GM18511 (cell line): Measurements from ENCODE around the gene TRAPPC4.
"Not testable (repeated sequence)": the region's sequence is repeated elsewhere in the genome, so short reads cannot be mapped to it uniquely, and the experiment has no call there.

Experiments used
- ATAC-seq: cut with Tn5 transposase; IDR thresholded peaks from one replicate; pipeline ENCODE4 v1.9.1; 2021; ENCODE audit warnings: mild to moderate bottlenecking, moderate library complexity; ENCODE audit not compliant: unreplicated experiment

The TRAPPC4 gene, protein sequence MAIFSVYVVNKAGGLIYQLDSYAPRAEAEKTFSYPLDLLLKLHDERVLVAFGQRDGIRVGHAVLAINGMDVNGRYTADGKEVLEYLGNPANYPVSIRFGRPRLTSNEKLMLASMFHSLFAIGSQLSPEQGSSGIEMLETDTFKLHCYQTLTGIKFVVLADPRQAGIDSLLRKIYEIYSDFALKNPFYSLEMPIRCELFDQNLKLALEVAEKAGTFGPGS

DNA sequence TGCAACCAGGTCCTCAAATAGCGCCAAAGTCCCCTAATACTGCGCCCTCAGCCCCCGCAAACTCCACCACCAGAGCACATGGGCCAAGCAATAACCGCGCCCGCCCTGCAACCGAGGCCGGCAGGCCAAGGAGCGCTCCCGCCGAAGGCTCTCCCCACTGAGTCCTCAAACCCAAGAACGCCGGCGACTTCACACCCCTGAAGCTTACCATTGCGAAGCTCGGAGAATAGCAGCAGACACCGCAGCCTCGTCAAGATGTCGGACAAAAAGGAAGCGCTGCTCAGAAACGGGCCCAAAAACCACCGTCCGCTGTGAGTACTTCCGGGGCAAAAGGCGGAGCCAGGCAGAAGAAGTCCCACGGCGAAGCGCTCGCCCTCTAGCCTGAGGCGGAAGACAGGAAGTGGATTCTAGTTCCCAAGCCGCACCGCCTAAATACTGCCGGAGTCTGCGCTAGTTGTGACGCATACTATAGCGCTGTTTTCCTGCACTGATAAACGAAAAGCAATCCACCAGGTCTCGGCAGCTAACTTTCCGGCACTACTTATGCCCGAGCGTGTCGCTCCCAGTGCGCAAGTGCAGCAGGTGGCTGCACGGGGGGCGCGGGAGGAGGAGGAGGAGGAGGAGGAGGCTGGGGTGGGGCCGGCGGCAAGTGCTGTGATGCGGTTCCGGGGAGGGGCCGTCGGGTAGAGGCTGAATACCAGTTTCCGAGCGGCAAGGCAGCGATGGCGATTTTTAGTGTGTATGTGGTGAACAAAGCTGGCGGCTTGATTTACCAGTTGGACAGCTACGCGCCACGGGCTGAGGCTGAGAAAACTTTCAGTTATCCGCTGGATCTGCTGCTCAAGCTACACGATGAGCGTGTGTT lies at the start of gene TRAPPC4, which contains the start of gene RPS25:
TRAPPC4 (plus strand) TSS at position 693 of the 865 bp plus-strand sequence; CDS start at position 723, 30 bp downstream.
RPS25 (minus strand) TSS at position 270 of the 865 bp plus-strand sequence; CDS start at position 211, 59 bp downstream.
- ATAC-seq, result peak; percentile 94

DNA sequence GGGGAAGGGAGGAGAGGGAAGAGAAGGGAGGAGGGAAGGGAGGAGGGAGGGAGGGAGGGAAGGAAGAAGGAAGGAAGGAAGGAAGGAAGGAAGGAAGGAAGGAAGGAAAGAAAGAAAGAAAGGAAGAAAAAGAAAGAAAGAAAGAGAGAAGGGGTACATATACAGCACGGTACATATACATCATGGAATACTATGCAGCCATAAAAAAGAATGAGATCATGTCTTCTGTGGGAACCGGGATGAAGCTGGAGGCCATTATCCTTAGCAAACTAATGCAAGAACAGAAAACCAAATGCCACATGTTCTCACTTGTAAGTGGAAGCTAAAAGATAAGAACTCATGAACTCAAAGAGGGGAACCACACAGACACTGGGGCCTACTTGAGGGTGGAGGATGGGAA lies 49.1 kb upstream of the TRAPPC4 start:
- not testable (repeated sequence) for ATAC-seq

DNA sequence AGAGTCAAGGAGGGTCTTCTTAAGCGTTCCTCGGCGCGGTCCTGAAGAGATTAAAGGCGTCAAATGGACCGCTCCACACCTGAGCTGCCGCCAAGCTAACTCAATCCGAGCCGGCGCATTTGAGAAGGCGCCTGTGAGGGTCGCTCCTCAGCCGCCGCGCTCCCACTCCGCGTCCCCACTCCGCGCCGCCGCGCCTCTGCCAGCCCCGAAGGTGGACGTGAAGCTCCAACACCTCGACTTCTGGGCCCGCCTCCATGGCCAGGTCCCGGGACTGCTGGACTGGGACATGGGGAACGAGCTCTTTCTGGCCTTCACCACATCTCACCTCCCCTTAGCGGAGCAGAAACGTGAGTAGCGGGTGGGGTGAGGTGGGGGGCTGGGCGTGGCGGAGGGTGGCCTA lies 46.9 kb upstream of the TRAPPC4 start, which contains the start of gene FOXR1:
FOXR1 (plus strand) TSS at position 116 of the 400 bp plus-strand sequence; CDS start at position 287, 171 bp downstream.
- ATAC-seq, result no peak

DNA sequence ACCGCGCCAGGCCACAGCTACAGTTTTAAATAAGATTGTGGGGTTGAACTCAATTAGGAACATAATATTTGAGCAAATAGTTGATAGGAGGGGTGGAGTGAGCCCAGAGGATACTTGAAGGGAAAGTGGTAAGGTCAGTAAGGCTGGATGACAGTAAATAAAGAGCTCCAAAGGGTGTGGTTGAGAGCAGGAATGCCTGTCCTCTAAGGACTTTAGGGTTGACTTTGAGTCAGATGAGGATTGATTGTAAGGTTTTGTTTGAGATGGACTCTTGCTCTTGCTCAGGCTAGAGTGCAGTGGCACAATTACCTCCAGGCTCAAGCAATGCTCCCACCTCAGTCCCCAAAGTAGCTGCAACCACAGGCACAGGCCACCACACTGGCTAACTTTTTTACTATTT lies 44.6 kb upstream of the TRAPPC4 start:
- no peak for ATAC-seq

DNA sequence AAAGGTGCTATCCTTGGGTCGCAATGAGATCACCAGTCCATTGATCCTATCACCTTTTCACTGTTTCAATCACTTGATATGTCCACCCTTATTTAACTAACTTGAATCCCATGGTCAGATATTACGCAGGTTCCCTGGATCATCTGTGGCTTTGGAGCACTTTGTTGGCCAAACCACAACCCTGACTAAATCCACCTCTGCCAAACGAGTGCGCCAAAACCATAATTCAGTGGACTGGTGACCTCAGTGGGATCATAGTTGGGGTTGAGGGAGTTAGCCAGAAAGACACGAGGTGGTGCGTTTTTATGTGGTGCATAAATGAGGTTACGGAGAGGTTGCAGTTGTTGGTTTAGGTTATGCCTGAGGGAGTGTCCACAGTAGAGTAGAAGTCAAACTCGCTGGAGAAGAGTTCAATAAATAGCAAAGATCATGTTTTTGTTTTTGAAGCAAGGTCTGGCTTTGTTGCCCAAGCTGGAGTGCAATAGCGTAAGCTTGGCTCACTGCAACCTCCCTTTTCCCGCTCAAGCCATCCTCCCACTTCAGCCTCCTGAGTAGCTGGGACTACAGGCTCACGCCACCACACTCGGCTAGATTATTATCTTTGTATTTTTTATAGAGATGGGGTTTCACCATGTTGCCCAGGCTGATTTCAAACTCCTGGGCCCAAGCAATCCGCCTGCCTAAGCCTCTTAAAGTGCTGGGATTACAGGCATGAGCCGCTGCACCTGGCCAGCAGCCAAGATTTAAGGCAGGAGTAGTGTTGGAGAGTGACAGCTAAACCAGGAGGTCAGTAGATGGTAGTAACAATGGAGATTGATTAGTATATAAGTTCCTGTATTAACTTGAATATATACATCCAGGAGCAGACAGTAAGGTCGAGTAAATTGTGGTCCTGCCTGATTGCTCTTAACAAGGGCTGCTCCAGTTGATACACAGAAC lies 42.5 kb upstream of the TRAPPC4 start:
- no peak for ATAC-seq

DNA sequence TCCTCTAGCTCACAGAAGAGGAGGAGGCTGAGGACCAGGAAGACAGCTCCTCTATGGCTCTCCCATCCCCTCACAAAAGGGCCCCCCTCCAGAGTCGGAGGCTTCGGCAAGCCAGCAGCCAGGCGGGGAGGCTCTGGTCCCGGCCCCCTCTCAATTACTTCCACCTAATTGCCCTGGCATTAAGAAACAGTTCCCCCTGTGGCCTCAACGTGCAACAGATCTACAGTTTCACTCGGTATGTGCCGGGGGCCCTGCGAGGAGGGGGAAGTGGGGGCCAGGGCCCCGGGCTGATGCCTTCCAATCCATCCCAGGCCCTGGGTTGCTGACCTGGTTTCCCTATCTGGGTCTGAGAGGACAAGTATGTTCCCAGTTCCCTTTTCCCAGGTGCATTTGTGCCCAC lies 39.1 kb upstream of the TRAPPC4 start:
- no peak for ATAC-seq

DNA sequence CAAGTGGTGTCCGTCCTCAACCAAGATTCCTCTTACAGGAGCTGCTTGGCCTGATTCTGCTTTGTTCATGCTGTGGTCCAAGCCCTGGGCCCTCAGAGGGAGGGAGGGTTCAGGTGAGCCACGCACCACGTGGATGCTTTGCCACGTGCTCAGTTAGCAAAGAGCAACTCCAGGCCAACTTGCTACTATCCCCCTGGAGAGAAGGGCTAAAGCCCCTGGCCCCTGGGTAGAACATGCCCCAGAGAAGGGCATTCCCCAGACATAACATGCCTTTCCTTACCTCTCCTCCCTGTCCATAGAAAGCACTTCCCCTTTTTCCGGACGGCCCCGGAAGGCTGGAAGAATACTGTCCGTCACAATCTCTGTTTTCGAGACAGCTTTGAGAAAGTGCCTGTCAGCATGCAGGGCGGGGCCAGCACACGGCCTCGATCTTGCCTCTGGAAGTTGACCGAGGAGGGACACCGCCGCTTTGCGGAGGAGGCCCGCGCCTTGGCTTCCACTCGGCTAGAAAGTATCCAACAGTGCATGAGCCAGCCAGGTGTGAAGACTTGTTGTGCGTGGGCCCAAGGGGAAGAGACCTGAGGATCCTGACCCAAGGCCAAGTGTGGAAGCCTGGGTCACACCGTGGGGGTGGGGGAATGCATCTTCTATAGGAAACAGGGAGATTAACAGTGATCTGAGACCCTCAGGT lies 38.2 kb upstream of the TRAPPC4 start:
- no peak for ATAC-seq

DNA sequence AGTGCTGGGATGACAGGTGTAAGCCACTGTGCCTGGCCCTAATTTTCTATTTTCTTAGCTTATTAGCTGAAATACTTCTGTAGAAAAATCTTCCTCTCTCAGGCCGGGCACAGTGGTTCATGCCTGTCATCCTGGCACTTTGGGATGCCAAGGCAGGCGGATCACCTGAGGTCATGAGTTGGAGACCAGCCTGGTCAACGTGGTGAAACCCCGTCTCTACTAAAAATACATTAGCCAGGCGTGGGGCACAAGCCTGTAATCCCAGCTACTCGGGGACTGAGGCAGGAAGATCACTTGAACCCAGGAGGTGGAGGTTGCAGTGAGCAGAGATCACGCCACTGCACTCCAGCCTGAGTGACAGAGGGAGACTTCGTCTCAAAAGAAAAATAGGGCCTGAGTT lies 34.2 kb upstream of the TRAPPC4 start:
- ATAC-seq, result not testable (repeated sequence)

DNA sequence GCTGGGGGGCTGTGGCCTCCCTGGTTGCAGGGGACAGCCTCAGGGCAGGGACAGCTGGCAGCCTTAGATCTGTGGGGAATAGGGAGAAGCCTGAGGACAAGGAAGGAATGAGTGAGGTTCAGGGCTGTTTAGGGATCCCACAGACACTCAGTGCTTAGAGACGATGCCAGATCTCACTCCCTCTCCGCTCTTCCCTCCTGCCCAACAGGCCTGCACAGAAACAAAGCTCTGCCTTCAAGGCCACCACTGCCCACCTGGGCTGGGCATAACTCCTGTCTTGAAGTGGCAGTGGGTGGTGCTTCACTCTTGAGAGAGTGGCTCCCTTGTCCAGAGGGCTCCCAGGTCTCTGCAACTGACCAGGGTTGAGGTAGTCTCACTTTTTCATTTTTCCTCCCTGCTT lies 33.7 kb upstream of the TRAPPC4 start:
- no peak for ATAC-seq

DNA sequence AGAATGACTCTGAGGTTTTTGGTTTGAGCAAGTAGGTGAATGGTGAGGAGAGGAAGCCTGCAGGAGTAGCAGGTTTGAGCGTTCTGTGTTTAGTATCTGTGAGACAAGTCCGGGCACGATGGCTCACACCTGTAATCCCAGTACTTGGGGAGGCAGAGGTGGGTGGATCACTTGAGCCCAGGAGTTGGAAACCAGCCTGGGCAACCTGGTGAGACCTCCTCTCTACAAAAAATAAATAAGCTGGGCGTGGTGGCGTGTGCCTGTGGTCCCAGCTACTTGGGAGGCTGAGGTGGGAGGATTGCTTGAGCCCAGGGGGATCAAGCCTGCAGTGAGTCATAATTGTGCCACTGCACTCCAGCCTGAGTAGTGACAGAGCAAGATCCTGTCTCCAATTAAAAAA lies 30.3 kb upstream of the TRAPPC4 start:
- ATAC-seq, result no peak

DNA sequence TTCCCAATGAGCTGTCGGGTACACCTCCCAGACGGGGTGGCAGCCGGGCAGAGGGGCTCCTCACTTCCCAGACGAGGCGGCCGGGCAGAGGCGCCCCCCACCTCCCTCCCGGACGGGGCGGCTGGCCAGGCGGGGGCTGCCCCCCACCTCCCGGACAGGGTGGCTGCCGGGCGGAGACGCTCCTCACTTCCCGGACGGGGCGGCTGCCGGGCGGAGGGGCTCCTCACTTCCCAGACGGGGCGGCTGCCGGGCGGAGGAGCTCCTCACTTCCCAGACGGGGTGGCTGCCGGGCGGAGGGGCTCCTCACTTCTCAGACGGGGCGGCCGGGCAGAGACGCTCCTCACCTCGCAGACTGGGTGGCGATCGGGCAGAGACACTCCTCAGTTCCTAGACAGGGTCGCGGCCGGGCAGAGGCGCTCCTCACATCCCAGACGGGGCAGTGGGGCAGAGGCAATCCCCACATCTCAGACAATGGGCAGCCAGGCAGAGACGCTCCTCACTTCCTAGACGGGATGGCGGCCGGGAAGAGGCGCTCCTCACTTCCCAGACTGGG lies 27.0 kb upstream of the TRAPPC4 start:
- not testable (repeated sequence) for ATAC-seq

DNA sequence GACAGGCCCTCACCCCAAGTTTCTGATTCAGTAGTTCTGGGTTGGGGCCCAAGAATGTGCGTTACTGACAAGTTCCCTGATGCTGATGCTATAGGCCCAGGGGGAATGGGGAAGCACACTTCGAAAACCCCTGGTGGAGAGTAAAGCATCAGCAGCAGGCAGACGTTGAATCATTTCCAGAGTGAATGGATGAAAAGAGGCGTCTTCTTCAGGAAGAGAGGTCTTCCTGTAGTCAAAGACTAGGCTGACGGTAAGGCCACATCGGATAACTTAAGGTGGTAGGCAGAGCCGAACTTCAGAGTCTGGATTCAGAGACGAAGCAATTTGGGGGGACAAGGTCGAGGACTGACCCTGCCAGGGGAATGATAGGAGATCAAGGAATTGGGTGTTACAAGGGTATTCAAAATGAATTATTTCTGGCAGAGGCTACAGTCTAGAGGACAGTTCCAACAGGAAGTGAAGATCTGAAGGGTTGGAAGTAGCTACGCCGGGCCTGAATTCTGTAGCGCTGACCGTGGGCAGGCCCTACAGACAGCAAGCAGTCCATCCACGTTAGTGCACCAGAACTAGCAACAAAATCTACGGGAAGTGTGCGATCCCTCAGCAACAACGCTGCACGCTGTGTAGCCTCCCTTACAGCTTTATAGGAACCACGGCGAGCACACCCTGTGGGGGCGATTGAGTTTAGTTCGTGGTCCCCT lies 21.5 kb upstream of the TRAPPC4 start:
- ATAC-seq, result peak; percentile 34

DNA sequence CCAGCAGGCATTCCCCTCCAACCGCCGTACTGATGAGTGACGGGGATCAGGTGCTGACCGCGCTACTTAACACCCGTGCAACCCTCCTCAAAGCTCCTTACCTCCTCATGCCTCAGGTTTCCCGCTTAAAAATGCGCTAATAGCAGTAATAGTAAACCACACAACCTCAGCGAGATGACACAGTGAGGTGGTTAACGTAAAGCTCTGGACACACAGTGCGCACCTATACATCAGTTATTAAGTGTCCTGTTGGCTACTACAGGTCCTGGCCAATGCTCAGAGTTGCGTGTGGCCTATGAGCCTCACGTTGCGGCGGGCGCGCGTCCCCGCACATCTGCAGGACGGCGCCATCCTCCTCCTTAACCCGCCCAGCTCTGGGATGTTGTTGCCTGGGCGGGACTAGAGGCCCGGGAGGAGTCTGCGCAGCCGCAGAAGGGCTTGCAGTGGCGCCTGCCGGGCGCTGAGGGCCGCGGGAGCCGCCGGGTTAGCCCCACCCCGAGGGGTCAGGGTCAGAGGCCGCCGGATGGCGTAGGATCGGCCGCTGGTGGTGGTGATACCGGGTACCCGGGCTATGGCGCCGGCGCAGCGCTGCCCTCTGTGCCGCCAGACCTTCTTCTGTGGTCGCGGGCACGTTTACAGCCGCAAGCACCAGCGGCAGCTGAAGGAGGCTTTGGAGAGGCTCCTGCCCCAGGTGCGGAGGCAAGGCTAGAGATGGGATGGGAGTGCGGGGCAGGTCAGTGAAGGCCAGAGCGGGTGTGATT lies 20.8 kb upstream of the TRAPPC4 start, which contains the start of gene CENATAC:
CENATAC (plus strand) TSS at position 512 of the 761 bp plus-strand sequence; CDS start at position 572, 60 bp downstream.
- peak; percentile 94 for ATAC-seq

DNA sequence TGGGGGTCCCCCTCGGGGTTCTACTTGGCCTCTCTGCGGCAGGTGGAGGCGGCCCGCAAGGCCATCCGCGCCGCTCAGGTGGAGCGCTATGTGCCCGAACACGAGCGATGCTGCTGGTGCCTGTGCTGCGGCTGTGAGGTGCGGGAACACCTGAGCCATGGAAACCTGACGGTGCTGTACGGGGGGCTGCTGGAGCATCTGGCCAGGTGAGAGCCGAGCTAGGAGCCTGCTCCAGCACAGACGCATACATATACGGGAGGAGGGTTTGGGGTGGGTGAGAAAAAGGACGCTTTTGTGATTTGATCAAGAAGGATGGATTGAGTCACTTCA lies 20.2 kb upstream of the TRAPPC4 start:
- no peak for ATAC-seq

DNA sequence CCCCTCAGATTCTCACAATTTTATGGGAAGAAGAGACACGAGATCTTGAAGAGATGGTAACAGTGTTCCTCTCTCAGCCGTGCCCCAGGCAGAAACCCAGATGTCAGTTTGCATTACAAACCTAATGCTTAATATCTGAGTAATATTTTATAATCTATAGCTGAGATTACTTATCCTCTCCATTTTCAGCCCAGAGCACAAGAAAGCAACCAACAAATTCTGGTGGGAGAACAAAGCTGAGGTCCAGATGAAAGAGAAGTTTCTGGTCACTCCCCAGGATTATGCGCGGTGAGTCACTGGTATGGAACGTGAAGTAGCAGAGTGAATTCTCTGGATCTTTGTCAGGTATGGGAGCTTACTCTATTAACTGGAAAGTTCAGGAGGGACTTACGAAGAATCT lies 19.7 kb upstream of the TRAPPC4 start:
- ATAC-seq, result no peak

DNA sequence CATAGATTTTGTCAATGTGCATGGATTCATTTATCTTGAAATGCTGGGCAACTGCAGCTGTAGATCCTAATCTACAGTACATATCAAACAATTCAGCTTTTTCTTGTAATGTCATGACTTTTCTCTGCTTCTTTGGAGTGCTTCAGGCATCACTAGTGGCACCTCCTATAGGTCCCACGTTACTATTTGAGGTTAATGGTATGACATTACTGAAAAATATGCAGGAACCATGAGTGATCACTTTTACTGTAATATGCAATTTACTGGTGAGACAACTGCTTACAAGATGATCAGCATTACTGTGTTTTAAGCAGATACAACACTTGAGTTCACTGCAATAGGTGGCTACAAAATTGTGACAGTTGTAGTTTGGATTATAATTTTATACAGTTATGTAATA lies 17.7 kb upstream of the TRAPPC4 start:
- ATAC-seq, result no peak

DNA sequence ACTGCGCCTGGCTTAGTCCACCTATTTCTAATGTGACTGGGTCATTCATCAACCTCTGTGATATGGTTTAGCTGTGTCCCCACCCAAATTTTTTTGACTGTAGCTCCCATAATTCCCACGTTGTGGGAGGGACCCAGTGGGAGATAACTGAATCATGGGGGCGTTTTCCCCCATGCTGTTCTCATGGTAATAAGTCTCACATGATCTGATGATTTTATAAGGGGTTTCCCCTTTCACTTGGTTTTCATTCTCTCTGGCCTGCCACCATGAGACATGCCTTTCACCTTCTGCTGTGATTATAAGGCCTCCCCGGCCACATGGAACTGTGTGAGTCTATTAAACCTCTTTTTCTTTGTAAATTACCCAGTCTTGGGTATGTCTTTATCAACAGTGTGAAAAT lies 11.9 kb upstream of the TRAPPC4 start:
- ATAC-seq, result no peak

DNA sequence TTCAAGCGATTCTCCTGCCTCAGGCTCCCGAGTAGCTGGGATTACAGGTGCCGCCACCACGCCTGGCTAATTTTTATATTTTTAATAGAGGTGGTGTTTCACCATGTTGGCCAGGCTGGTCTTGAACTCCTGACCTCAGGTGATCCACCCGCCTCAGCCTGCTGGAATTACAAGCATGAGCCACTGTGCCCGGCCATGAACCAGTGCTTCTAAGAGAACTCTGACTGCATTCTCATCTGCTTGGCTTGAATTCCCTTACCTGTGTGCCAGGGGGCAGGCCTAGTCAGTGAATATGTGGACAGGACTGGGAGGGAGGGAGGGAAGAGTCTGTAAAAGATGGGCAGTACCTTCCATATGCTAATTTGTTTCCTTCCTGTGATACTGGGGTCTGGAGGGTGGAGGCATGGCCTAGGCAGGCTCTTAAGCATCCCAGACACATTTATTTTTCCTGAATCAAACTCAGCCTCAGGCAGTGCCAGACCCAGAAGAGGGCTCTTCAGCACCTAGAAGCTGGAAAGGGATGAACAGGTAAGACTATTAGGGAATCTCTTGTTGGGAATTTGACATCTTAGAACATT lies 7.0 kb upstream of the TRAPPC4 start:
- ATAC-seq, result no peak
